Testis (tissue), 2 donors: ENCODE measurements around the gene SYNGR1.
"Not testable (repeated sequence)": the region's sequence is repeated elsewhere in the genome, so short reads cannot be mapped to it uniquely, and the experiment has no call there.

Source experiments
- CTCF ChIP-seq, 3 experiments: fragments of 450-650 bp in 2 of 3; fragments of 200-600 bp in 1 of 3; sonication (generic) in 1 of 3; IDR thresholded peaks; one replicate each; pipeline ENCODE4 v1.5.1; 2016 to 2019; ENCODE audit warnings: antibody characterized with exemption in 3 of 3, mild to moderate bottlenecking in 2 of 3, moderate library complexity in 1 of 3
- POLR2A ChIP-seq: fragments of 450-650 bp; IDR thresholded peaks from one replicate; pipeline ENCODE4 v1.6.1; 2017; ENCODE audit warnings: antibody characterized with exemption, mild to moderate bottlenecking, moderate library complexity

- TF ChIP-seq POLR2A; CTCF (IDR thresholded peaks at IDR 0.05): not testable (repeated sequence)
Observed at GRCh38 chr22:39339775-39340174, 10.0 kb upstream of the SYNGR1 start.
